ENCODE data around the gene OR10A4. TPM values are rescaled to one million over a fixed set of nuclear protein-coding genes. Genes with fewer than 3 reads are reported as not detected.
"Not testable (repeated sequence)": the region's sequence is repeated elsewhere in the genome, so short reads cannot be mapped to it uniquely, and the experiment has no call there.

OR10A4 gene
- total RNA-seq, 4 donors from 2014 or later, result not detected

DNA sequence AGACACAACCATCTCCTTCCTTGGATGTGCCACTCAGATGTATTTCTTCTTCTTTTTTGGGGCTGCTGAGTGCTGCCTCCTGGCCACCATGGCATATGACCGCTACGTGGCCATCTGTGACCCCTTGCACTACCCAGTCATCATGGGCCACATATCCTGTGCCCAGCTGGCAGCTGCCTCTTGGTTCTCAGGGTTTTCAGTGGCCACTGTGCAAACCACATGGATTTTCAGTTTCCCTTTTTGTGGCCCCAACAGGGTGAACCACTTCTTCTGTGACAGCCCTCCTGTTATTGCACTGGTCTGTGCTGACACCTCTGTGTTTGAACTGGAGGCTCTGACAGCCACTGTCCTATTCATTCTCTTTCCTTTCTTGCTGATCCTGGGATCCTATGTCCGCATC lies 489 bp downstream of the OR10A4 start:
- intact Hi-C loops (cut with DNase I; ENCODE audit: low total_unique reads), result no loop called here
- DNase-seq, result no peak
- H3K27ac ChIP-seq, result no peak overlapping the region
- H3K4me3 ChIP-seq, result no peak overlapping the region
- H3K36me3 ChIP-seq, result no peaks in the 10 kb centered on the region
- H3K4me1 ChIP-seq, result no peaks in the 10 kb centered on the region
- no peak for TF ChIP-seq POLR2A (IDR thresholded peaks at IDR 0.05)
- TF ChIP-seq, protein P1, sequence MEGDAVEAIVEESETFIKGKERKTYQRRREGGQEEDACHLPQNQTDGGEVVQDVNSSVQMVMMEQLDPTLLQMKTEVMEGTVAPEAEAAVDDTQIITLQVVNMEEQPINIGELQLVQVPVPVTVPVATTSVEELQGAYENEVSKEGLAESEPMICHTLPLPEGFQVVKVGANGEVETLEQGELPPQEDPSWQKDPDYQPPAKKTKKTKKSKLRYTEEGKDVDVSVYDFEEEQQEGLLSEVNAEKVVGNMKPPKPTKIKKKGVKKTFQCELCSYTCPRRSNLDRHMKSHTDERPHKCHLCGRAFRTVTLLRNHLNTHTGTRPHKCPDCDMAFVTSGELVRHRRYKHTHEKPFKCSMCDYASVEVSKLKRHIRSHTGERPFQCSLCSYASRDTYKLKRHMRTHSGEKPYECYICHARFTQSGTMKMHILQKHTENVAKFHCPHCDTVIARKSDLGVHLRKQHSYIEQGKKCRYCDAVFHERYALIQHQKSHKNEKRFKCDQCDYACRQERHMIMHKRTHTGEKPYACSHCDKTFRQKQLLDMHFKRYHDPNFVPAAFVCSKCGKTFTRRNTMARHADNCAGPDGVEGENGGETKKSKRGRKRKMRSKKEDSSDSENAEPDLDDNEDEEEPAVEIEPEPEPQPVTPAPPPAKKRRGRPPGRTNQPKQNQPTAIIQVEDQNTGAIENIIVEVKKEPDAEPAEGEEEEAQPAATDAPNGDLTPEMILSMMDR (IDR thresholded peaks at IDR 0.05), result no peak
- H3K9me3 ChIP-seq, result no peaks in the 10 kb centered on the region
- H3K27me3 ChIP-seq, result no peaks in the 10 kb centered on the region

- Histone ChIP-seq H3K9me3 (no peaks in the 10 kb centered on the region), H3K4me3 (no peak overlapping the region), H3K4me1 (no peaks in the 10 kb centered on the region), H3K27me3 (no peaks in the 10 kb centered on the region), H3K36me3 (no peaks in the 10 kb centered on the region), H3K27ac (no peak overlapping the region)
- DNase-seq, result no peak
- intact Hi-C loops (cut with DNase I; ENCODE audit: low total_unique reads), result no loop called here
- TF ChIP-seq POLR2A (IDR thresholded peaks at IDR 0.05), result no peak
- TF ChIP-seq, protein P1 (IDR thresholded peaks at IDR 0.05), result no peak
These were observed 6.3 kb downstream of the OR10A4 start for GRCh38 chr11:6882751-6883150.

GRCh38 chr11:6887711-6888110 lies 11.3 kb downstream of the OR10A4 start:
- H3K27me3 ChIP-seq; intact Hi-C loops (cut with DNase I; ENCODE audit: low total_unique reads); H3K27ac ChIP-seq; DNase-seq; H3K36me3 ChIP-seq; H3K4me3 ChIP-seq; H3K4me1 ChIP-seq; H3K9me3 ChIP-seq: not testable (repeated sequence)

GRCh38 chr11:6888830-6889229 lies 12.4 kb downstream of the OR10A4 start:
- no peak for TF ChIP-seq POLR2A (IDR thresholded peaks at IDR 0.05)
- TF ChIP-seq, protein P1 (IDR thresholded peaks at IDR 0.05), result no peak
- H3K4me3 ChIP-seq, result no peak overlapping the region
- H3K9me3 ChIP-seq, result no peaks in the 10 kb centered on the region
- H3K27me3 ChIP-seq, result no peaks in the 10 kb centered on the region
- DNase-seq, result no peak
- no peaks in the 10 kb centered on the region for H3K4me1 ChIP-seq
- no peak overlapping the region for H3K27ac ChIP-seq
- no peaks in the 10 kb centered on the region for H3K36me3 ChIP-seq
- intact Hi-C loops (cut with DNase I; ENCODE audit: low total_unique reads), result no loop called here

DNA sequence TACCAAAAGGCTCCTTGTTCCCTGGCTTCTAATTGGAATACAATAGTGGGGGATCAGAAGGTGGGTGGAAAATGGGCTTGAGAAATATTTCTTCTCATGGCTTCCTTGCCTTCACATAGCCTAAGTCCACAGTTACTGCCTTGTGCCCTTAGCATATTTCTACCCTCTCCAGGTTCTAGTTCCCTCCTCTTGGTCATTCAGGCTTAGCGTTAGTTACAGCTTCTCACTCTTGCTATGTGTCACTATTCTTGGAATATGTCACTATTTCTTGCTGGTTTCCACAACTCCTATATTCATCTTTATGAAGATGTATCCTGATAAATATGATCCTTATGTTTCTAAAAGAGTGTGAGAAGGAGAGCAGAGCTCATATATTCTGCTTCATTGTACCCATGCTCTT lies 13.4 kb downstream of the OR10A4 start:
- H3K27ac ChIP-seq, result no peak overlapping the region
- intact Hi-C loops (cut with DNase I; ENCODE audit: low total_unique reads), result no loop called here
- H3K36me3 ChIP-seq, result no peaks in the 10 kb centered on the region
- H3K9me3 ChIP-seq, result no peaks in the 10 kb centered on the region
- TF ChIP-seq, protein P1 (IDR thresholded peaks at IDR 0.05), result no peak
- no peak for TF ChIP-seq POLR2A (IDR thresholded peaks at IDR 0.05)
- H3K4me3 ChIP-seq, result no peak overlapping the region
- no peaks in the 10 kb centered on the region for H3K27me3 ChIP-seq
- no peak for DNase-seq
- H3K4me1 ChIP-seq, result no peaks in the 10 kb centered on the region

GRCh38 chr11:6892400-6892799 lies 16.0 kb downstream of the OR10A4 start, which contains the start of gene OR2D2:
TSS of gene OR2D2 (minus strand) at chr11:6892500. CDS start at chr11:6892500, 0 bp downstream.
- H3K27ac ChIP-seq, result no peak within 1 kb of the TSS
- intact Hi-C loops (cut with DNase I; ENCODE audit: low total_unique reads), result no loop called here
- no peak within 1 kb of the TSS for H3K4me3 ChIP-seq
- no peaks in the 10 kb centered on the region for H3K4me1 ChIP-seq
- H3K27me3 ChIP-seq, result no peaks in the 10 kb centered on the region
- DNase-seq, result no peak
- no peaks in the 10 kb centered on the region for H3K9me3 ChIP-seq
- H3K36me3 ChIP-seq, result no peaks in the 10 kb centered on the region
- no peak for TF ChIP-seq POLR2A (IDR thresholded peaks at IDR 0.05)
- TF ChIP-seq, protein P1 (IDR thresholded peaks at IDR 0.05), result no peak

Measured in uterus (tissue), 4 donors.